IPS DF 6.9 (cell line): ENCODE measurements around the gene TENT5C.

Experiments
- DNase-seq: peaks from one replicate; pipeline ENCODE4 v3.0.0-alpha.2; 2013; ENCODE audit warnings: low read depth, low spot score
- H3K27ac ChIP-seq: one replicate; pipeline ENCODE4 v1.5.1; 2013; ENCODE audit warnings: low read length, control low read depth
- H3K27me3 ChIP-seq: 2 replicates; pipeline ENCODE4 v1.6.1; 2013; ENCODE audit warnings: mild to moderate bottlenecking, low read length; ENCODE audit not compliant: control insufficient read depth, insufficient read depth
- H3K36me3 ChIP-seq: 2 replicates; pipeline ENCODE4 v1.6.1; 2013; ENCODE audit warnings: low read length; ENCODE audit not compliant: control insufficient read depth, insufficient read depth
- H3K4me1 ChIP-seq: 2 replicates; pipeline ENCODE4 v1.6.1; 2013; ENCODE audit warnings: low read length; ENCODE audit not compliant: control insufficient read depth, insufficient read depth
- H3K4me3 ChIP-seq: 2 replicates; pipeline ENCODE4 v1.5.1; 2013; ENCODE audit warnings: mild to moderate bottlenecking, low read length
- H3K9me3 ChIP-seq: 2 replicates; pipeline ENCODE4 v1.6.1; 2013; ENCODE audit warnings: low read length, inconsistent platforms; ENCODE audit not compliant: control insufficient read depth, insufficient read depth
- WGBS: extraction: QIAGEN DNeasy Blood & Tissue Kit; methylation state at CpG from one replicate; pipeline ENCODE4 v1.1.7; 2013; ENCODE audit warnings: mixed read lengths, missing lambda C conversion rate; ENCODE audit not compliant: insufficient read length, insufficient coverage; 5-methylcytosine and 5-hydroxymethylcytosine counted together

Gene TENT5C

GRCh38 chr1:117581391-117581943 is 24.4 kb upstream of the TENT5C start:
- no peak overlapping the region for H3K4me3 ChIP-seq
- DNase-seq, result no peak
- H3K36me3 ChIP-seq, result no peaks in the 10 kb centered on the region
- no peak overlapping the region for H3K27ac ChIP-seq
- H3K4me1 ChIP-seq, result no peaks in the 10 kb centered on the region
- H3K9me3 ChIP-seq, result no peaks in the 10 kb centered on the region
- H3K27me3 ChIP-seq, result no peaks in the 10 kb centered on the region
- no CpG with 5 or more reads among the region's 10 CpGs for WGBS

GRCh38 chr1:117582451-117582850 is 23.4 kb upstream of the TENT5C start:
- DNase-seq, result no peak

DNA sequence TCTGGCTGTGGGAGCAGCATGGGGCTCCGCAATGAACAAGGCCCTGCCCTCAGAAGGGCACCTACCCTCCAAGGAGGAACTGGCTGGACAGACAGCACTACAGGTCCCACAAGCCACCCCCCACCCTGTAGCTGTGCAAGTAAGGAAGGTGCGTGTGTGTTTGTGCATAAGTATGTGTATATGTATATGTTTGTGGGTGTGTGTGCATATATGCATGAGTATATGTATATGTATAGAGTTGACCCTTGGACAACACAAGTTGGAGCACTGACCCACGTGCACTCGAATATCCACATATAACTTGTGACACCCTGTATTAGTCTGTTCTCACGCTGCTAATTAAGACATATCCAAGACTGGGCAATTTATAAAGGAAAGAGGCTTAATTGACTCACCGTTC is 22.6 kb upstream of the TENT5C start:
- H3K4me1 ChIP-seq, result no peaks in the 10 kb centered on the region
- no peak overlapping the region for H3K27ac ChIP-seq
- H3K36me3 ChIP-seq, result no peaks in the 10 kb centered on the region
- WGBS, result no CpG with 5 or more reads among the region's 6 CpGs
- H3K4me3 ChIP-seq, result no peak overlapping the region
- DNase-seq, result no peak
- H3K27me3 ChIP-seq, result no peaks in the 10 kb centered on the region
- no peaks in the 10 kb centered on the region for H3K9me3 ChIP-seq

More at GRCh38 chr1:117582451-117582850, 23.4 kb upstream of the TENT5C start:
- no peak overlapping the region for H3K27ac ChIP-seq
- WGBS, result no CpG with 5 or more reads among the region's 3 CpGs
- no peak overlapping the region for H3K4me3 ChIP-seq
- no peaks in the 10 kb centered on the region for H3K4me1 ChIP-seq
- no peaks in the 10 kb centered on the region for H3K36me3 ChIP-seq
- no peaks in the 10 kb centered on the region for H3K9me3 ChIP-seq
- no peaks in the 10 kb centered on the region for H3K27me3 ChIP-seq

- no peaks in the 10 kb centered on the region for H3K9me3 ChIP-seq
- H3K4me3 ChIP-seq, result no peak overlapping the region
- no peaks in the 10 kb centered on the region for H3K4me1 ChIP-seq
- H3K27me3 ChIP-seq, result no peaks in the 10 kb centered on the region
- no peak for DNase-seq
- no peaks in the 10 kb centered on the region for H3K36me3 ChIP-seq
- no peak overlapping the region for H3K27ac ChIP-seq
- no CpG with 5 or more reads among the region's 6 CpGs for WGBS
Observed at GRCh38 chr1:117584181-117584580, 21.7 kb upstream of the TENT5C start.

GRCh38 chr1:117585086-117585485 is 20.8 kb upstream of the TENT5C start:
- H3K36me3 ChIP-seq, result no peaks in the 10 kb centered on the region
- H3K4me1 ChIP-seq, result no peaks in the 10 kb centered on the region
- no peaks in the 10 kb centered on the region for H3K27me3 ChIP-seq
- no peaks in the 10 kb centered on the region for H3K9me3 ChIP-seq
- no peak for DNase-seq
- no CpG with 5 or more reads among the region's 8 CpGs for WGBS
- no peak overlapping the region for H3K4me3 ChIP-seq
- no peak overlapping the region for H3K27ac ChIP-seq

GRCh38 chr1:117586337-117586736 is 19.5 kb upstream of the TENT5C start:
- no peaks in the 10 kb centered on the region for H3K36me3 ChIP-seq
- DNase-seq, result no peak
- no peaks in the 10 kb centered on the region for H3K27me3 ChIP-seq
- no peak overlapping the region for H3K4me3 ChIP-seq
- H3K9me3 ChIP-seq, result no peaks in the 10 kb centered on the region
- no peaks in the 10 kb centered on the region for H3K4me1 ChIP-seq
- no CpG with 5 or more reads among the region's 1 CpG for WGBS
- H3K27ac ChIP-seq, result no peak overlapping the region

- Histone ChIP-seq H3K27me3 (no peaks in the 10 kb centered on the region), H3K36me3 (no peaks in the 10 kb centered on the region), H3K4me1 (no peaks in the 10 kb centered on the region), H3K27ac (no peak overlapping the region), H3K4me3 (no peak overlapping the region), H3K9me3 (no peaks in the 10 kb centered on the region)
- DNase-seq, result no peak
- no CpG with 5 or more reads among the region's 13 CpGs for WGBS
Observed at GRCh38 chr1:117586747-117587498, 18.9 kb upstream of the TENT5C start.

- H3K4me3 ChIP-seq, result no peak overlapping the region
- no peaks in the 10 kb centered on the region for H3K4me1 ChIP-seq
- no peaks in the 10 kb centered on the region for H3K27me3 ChIP-seq
- no CpG with 5 or more reads among the region's 14 CpGs for WGBS
- DNase-seq, result no peak
- H3K9me3 ChIP-seq, result no peaks in the 10 kb centered on the region
- H3K36me3 ChIP-seq, result no peaks in the 10 kb centered on the region
- no peak overlapping the region for H3K27ac ChIP-seq
Observed at GRCh38 chr1:117587499-117588356, 18.1 kb upstream of the TENT5C start.

DNA sequence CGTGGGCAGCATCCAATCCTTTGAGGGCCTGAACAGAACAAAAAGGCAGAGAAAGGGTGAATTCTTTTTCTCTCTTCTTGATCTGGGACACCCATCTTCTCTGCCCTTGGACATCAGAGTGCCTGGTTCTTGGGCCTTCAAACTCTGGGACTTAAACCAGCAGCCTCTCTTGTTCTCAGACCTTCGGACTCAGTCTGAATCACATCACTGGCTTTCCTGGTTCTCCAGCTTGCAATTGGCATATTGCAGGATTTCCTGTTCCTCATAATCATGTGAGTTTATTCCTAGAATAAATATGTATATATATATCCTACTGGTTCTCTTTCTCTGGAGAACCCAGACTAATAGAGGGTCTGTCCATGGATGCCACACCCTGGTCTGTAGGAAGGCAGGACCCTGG is 16.3 kb upstream of the TENT5C start:
- H3K4me3 ChIP-seq, result no peak overlapping the region
- no peaks in the 10 kb centered on the region for H3K4me1 ChIP-seq
- no peak overlapping the region for H3K27ac ChIP-seq
- H3K36me3 ChIP-seq, result no peaks in the 10 kb centered on the region
- no peak for DNase-seq
- WGBS, result no CpG with 5 or more reads among the region's 2 CpGs
- H3K9me3 ChIP-seq, result no peaks in the 10 kb centered on the region
- H3K27me3 ChIP-seq, result no peaks in the 10 kb centered on the region

DNA sequence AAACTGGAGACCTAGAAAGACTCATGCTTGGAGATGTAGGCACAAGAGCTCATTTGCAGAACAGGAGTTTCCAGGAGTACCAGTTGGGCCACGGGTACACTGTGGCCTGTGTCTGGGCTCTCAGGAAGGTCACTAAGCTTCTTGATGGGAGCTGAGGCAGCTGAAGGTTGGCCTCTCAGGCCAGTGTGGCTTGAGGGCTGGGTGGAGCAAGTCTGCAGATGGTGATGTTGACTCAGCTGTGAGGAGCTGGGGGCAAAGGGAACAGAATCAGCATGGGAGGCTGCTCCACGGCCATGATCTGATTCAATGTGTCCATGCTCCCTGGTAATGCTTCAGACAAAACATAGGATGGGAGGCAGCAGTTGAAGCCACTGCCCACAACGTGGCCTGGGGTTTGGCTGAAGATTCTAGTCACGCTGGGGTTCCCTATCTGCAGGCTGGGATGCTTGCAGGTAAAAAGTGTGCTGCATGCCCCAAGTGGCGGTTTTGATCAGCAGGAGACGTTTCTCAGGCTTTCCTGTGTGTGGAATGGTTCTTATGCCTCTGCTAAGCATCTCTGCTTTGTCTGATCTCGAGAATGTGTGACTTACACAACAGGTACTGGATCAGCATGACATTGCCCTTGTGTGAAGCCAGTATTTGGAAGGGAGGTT is 15.4 kb upstream of the TENT5C start:
- Histone ChIP-seq H3K36me3 (no peaks in the 10 kb centered on the region), H3K4me3 (no peak overlapping the region), H3K9me3 (no peaks in the 10 kb centered on the region), H3K4me1 (no peaks in the 10 kb centered on the region), H3K27me3 (no peaks in the 10 kb centered on the region), H3K27ac (no peak overlapping the region)
- no peak for DNase-seq
- no CpG with 5 or more reads among the region's 7 CpGs for WGBS
